ENCODE results near the gene DDAH1.

The DDAH1 gene

GRCh38 chr1:85361606-85362296 lies 103.2 kb downstream of the DDAH1 start:
- no peak overlapping the region for H3K4me2 ChIP-seq (ENCODE audit: low read length)
- H3K27me3 ChIP-seq (ENCODE audit: control insufficient read depth, low read length), result no peaks in the 10 kb centered on the region

GRCh38 chr1:85360730-85361493 lies 104.0 kb downstream of the DDAH1 start:
- no peaks in the 10 kb centered on the region for H3K79me2 ChIP-seq (ENCODE audit: control insufficient read depth, low read length)
- H3K4me1 ChIP-seq (ENCODE audit: control insufficient read depth, low read length), result no peaks in the 10 kb centered on the region
- TF ChIP-seq CTCF (IDR thresholded peaks at IDR 0.05; ENCODE audit: low read depth, low read length, poor library complexity, severe bottlenecking), result no peak
- TF ChIP-seq EZH2phosphoT487 (IDR thresholded peaks at IDR 0.05; ENCODE audit: borderline replicate concordance, low read length), result no peak
- no peaks in the 10 kb centered on the region for H3F3A ChIP-seq (ENCODE audit: control insufficient read depth, insufficient read depth)
- no peaks in the 10 kb centered on the region for H3K9me3 ChIP-seq (ENCODE audit: control insufficient read depth, insufficient read depth, low read length)
- no peaks in the 10 kb centered on the region for H3K9me2 ChIP-seq (replicated peaks; ENCODE audit: control insufficient read depth, low read length)
- no peak overlapping the region for H3K4me2 ChIP-seq (ENCODE audit: low read length)
- H4K20me1 ChIP-seq (ENCODE audit: control insufficient read depth, insufficient read depth, low read depth, low read length), result no peaks in the 10 kb centered on the region
- H3K27me3 ChIP-seq (ENCODE audit: control insufficient read depth, low read length), result no peaks in the 10 kb centered on the region
- H3K4me3 ChIP-seq (ENCODE audit: low read length), result no peak overlapping the region
- H3K27ac ChIP-seq (ENCODE audit: low read depth, low read length), result no peak overlapping the region
- no peaks in the 10 kb centered on the region for H3K36me3 ChIP-seq (ENCODE audit: control insufficient read depth, low read length)

More at GRCh38 chr1:85361606-85362296, 103.2 kb downstream of the DDAH1 start:
- Histone ChIP-seq H4K20me1 (ENCODE audit: control insufficient read depth, insufficient read depth, low read depth, low read length) (no peaks in the 10 kb centered on the region), H3K4me3 (ENCODE audit: low read length) (no peak overlapping the region), H3K9me3 (ENCODE audit: control insufficient read depth, insufficient read depth, low read length) (no peaks in the 10 kb centered on the region), H3K4me1 (ENCODE audit: control insufficient read depth, low read length) (no peaks in the 10 kb centered on the region), H3K79me2 (ENCODE audit: control insufficient read depth, low read length) (no peaks in the 10 kb centered on the region), H3K36me3 (ENCODE audit: control insufficient read depth, low read length) (no peaks in the 10 kb centered on the region), H3F3A (ENCODE audit: control insufficient read depth, insufficient read depth) (no peaks in the 10 kb centered on the region), H3K9me2 (replicated peaks; ENCODE audit: control insufficient read depth, low read length) (no peaks in the 10 kb centered on the region), H3K27ac (ENCODE audit: low read depth, low read length) (no peak overlapping the region)
- no peak for TF ChIP-seq CTCF (IDR thresholded peaks at IDR 0.05; ENCODE audit: low read depth, low read length, poor library complexity, severe bottlenecking)

- Histone ChIP-seq H3K4me3 (ENCODE audit: low read length) (no peak overlapping the region), H3K4me2 (ENCODE audit: low read length) (no peak overlapping the region), H3K9me2 (replicated peaks; ENCODE audit: control insufficient read depth, low read length) (no peaks in the 10 kb centered on the region), H3K79me2 (ENCODE audit: control insufficient read depth, low read length) (no peaks in the 10 kb centered on the region), H3K27me3 (ENCODE audit: control insufficient read depth, low read length) (no peaks in the 10 kb centered on the region), H3K36me3 (ENCODE audit: control insufficient read depth, low read length) (no peaks in the 10 kb centered on the region), H3K9me3 (ENCODE audit: control insufficient read depth, insufficient read depth, low read length) (no peaks in the 10 kb centered on the region), H4K20me1 (ENCODE audit: control insufficient read depth, insufficient read depth, low read depth, low read length) (no peaks in the 10 kb centered on the region), H3K4me1 (ENCODE audit: control insufficient read depth, low read length) (no peaks in the 10 kb centered on the region), H3F3A (ENCODE audit: control insufficient read depth, insufficient read depth) (no peaks in the 10 kb centered on the region), H3K27ac (ENCODE audit: low read depth, low read length) (no peak overlapping the region)
- no peak for TF ChIP-seq EZH2phosphoT487 (IDR thresholded peaks at IDR 0.05; ENCODE audit: borderline replicate concordance, low read length)
- no peak for TF ChIP-seq CTCF (IDR thresholded peaks at IDR 0.05; ENCODE audit: low read depth, low read length, poor library complexity, severe bottlenecking)
Measured at GRCh38 chr1:85359874-85360721, 104.9 kb downstream of the DDAH1 start.
